BE2C (cell line): ENCODE data around the gene ARID4B.
"Not testable (repeated sequence)": the region's sequence is repeated elsewhere in the genome, so short reads cannot be mapped to it uniquely, and the experiment has no call there.

Experiments used
- DNase-seq: peaks from one replicate; pipeline ENCODE4 v3.0.0-alpha.2; 2020
- H3K27me3 ChIP-seq: fragments of 250-450 bp; sonication (Bioruptor Pico); 2 replicates; pipeline ENCODE4 v1.5.1; 2020; ENCODE audit warnings: mild to moderate bottlenecking
- H3K36me3 ChIP-seq: fragments of 250-450 bp; sonication (Bioruptor Pico); 2 replicates; pipeline ENCODE4 v1.5.1; 2020; ENCODE audit warnings: mild to moderate bottlenecking
- H3K4me1 ChIP-seq: fragments of 250-450 bp; sonication (Bioruptor Pico); 2 replicates; pipeline ENCODE4 v1.5.1; 2020
- H3K4me3 ChIP-seq: 2 replicates; pipeline ENCODE4 v1.5.1; 2011; ENCODE audit warnings: low read depth, low read length
- H3K9me3 ChIP-seq: fragments of 250-450 bp; sonication (Bioruptor Pico); 2 replicates; pipeline ENCODE4 v1.5.1; 2020
- TF ChIP-seq, protein P1 (sequence below): IDR thresholded peaks from 2 replicates; pipeline ENCODE4 v1.5.1; 2012; ENCODE audit warnings: mild to moderate bottlenecking, low read depth, low read length

The ARID4B gene

DNA sequence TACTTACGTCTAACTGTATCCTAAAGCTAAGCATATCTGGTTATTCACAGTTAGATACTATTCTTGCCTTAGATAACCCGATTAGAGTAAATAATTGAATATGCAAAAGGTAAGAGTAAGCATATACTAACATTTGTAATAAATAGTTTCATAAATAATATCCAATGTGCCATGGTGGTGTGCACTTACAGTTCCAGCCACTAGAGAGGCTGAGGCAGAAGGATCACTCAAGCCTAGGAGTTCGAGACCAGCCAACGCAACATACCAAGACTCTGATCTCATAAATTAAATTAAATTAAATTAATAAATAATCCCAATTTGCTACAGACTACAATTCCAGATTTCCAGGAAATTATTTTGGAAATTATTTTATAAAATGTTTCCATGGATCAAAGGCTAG lies 12.2 kb downstream of the ARID4B start:
- TF ChIP-seq, protein P1, sequence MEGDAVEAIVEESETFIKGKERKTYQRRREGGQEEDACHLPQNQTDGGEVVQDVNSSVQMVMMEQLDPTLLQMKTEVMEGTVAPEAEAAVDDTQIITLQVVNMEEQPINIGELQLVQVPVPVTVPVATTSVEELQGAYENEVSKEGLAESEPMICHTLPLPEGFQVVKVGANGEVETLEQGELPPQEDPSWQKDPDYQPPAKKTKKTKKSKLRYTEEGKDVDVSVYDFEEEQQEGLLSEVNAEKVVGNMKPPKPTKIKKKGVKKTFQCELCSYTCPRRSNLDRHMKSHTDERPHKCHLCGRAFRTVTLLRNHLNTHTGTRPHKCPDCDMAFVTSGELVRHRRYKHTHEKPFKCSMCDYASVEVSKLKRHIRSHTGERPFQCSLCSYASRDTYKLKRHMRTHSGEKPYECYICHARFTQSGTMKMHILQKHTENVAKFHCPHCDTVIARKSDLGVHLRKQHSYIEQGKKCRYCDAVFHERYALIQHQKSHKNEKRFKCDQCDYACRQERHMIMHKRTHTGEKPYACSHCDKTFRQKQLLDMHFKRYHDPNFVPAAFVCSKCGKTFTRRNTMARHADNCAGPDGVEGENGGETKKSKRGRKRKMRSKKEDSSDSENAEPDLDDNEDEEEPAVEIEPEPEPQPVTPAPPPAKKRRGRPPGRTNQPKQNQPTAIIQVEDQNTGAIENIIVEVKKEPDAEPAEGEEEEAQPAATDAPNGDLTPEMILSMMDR, result no peak
- DNase-seq, result no peak
- Histone ChIP-seq H3K4me1 (no peaks in the 10 kb centered on the region), H3K36me3 (peaks cover 7% of the 10 kb centered on the region), H3K4me3 (no peak overlapping the region), H3K9me3 (no peaks in the 10 kb centered on the region), H3K27me3 (no peaks in the 10 kb centered on the region)

DNA sequence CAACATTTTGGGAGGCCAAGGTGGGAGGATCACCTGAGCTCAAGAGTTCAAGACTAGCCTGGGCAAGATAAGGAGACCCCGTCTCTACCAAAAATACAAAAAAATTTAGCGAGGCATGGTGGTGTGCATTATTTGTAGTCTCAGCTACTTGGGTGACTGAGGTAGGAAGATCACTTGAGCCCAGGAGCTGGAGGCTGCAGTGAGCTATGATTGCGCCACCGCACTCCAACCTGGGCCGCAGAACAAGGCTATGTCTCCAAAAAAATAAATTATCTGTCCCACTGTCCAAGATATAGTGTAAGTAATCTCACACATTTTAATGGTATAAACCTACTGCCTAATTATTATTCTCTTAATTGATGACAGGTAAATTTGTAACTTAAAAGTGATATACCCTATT lies 12.8 kb downstream of the ARID4B start:
- Histone ChIP-seq H3K4me3 (no peak overlapping the region), H3K27me3 (no peaks in the 10 kb centered on the region), H3K9me3 (no peaks in the 10 kb centered on the region), H3K4me1 (no peaks in the 10 kb centered on the region), H3K36me3 (peaks cover 7% of the 10 kb centered on the region)
- TF ChIP-seq, protein P1, result no peak
- DNase-seq, result no peak

DNA sequence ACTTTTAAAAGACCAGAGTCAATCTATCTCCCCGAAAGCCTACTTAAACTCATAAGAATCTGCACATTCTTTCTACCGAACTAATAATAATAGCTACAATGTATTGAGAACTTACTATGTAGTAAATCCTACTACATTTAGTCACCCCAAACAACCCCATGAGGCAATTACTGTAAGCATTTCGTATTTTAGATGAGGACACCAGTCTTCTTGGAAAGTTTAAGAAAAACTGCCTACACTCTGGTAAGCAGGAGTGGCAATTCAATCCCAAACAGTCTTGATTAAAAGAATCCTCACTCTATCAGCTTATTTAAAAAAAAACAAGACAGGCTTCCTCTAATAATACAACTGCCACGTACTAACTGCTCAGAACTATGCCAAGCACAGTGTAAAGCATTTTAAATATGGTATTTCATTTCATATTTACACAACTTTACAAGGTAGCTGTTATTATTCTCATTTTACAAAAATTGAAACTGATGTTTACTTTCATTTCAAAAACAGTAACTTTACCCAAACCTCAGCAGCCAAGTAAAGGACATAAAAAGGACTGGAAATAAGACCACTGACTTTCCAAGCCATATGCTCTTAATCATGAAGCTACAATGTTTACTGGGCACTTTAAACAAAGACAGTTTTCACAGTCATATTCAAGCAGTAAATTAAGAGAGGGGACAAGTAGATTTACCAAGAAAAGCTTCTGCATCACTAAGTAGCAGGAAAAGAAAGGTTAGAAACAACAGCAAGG lies 13.9 kb downstream of the ARID4B start:
- Histone ChIP-seq H3K4me1 (no peaks in the 10 kb centered on the region), H3K9me3 (no peaks in the 10 kb centered on the region), H3K4me3 (no peak overlapping the region), H3K27me3 (no peaks in the 10 kb centered on the region), H3K36me3 (peaks cover 7% of the 10 kb centered on the region)
- DNase-seq, result no peak
- TF ChIP-seq, protein P1, result no peak

DNA sequence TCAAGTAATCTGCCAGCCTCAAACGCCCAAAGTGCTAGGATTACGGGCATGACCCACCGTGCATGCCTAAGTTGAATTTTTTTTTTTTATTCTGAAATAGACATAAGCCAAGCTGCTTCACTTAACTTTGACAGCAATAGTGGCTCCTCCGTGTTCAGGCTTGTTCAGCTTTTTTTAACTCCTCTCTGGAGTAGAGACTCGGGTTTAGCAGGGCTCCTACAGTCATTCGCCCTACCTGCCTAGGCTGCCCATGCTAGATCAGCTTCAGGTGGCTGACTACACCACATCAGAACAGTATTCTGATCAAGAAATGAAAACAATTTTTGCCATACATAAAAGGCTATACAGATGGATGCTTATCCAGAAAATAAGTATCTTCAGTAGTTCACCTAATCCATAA lies 14.7 kb downstream of the ARID4B start:
- H3K4me3 ChIP-seq, result no peak overlapping the region
- no peaks in the 10 kb centered on the region for H3K9me3 ChIP-seq
- no peak for DNase-seq
- TF ChIP-seq, protein P1, result no peak
- H3K36me3 ChIP-seq, result peaks cover under 1% of the 10 kb centered on the region; the same call in 1 of the 2 replicates
- no peaks in the 10 kb centered on the region for H3K27me3 ChIP-seq
- H3K4me1 ChIP-seq, result no peaks in the 10 kb centered on the region

DNA sequence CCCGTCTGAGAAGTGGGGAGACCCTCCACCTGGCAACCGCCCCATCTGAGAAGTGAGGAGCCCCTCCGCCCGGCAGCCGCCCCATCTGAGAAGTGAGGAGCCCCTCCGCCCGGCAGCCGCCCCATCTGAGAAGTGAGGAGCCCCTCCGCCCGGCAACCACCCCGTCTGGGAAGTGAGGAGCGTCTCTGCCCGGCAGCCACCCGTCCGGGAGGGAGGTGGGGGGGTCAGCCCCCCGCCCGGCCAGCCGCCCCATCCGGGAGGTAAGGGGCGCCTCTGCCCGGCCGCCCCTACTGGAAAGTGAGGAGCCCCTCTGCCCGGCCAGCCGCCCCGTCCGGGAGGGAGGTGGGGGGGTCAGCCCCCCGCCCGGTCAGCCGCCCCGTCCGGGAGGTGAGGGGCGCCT lies 18.8 kb downstream of the ARID4B start:
- not testable (repeated sequence) for H3K4me3 ChIP-seq, H3K27me3 ChIP-seq, H3K9me3 ChIP-seq, DNase-seq, H3K36me3 ChIP-seq
- peaks cover 14% of the 10 kb centered on the region for H3K4me1 ChIP-seq

DNA sequence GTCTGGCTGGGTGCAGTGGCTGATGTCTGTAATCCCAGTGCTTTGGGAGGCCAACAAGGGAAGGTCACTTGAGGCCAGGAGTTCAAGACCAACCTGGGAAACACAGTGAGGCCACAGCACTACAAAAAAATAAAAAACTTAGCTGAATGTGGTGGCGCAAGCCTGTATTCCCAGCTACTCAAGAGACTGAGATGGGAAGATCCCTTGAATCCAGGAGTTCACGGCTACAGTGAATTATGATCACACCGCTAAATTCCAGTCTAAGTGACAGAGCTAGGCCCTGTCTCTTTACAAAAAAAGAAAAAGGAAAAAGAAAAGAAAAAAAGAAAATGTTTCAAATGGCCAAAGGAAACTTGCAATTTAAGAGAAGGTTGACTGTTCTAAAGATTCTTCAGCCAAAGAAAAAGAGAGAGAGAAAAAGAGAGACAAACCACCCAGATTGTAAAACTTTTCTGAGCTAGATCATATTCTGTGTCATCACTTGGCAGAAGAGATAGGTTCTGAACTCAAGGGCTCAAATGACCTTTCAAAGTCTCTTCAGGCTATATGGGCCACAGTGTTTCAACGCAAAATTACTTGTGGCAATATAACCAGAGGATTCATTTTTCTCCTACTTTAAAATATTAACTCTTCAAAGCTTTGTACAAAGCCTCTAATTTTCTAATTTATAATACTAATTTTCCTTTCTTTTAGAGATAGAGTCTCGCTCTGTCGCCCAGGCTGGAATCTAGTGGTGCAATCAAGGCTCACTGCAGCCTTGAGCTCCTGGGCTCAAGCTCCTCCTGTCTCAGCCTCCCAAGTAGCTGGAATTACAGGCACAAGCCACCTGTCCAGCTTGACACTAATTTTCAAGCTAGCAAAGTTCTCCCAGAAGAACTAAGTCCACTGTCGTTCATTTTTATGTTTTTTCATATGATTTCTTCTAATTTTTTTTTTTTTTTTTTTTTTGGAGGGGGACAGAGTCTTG lies 20.5 kb downstream of the ARID4B start:
- no peak overlapping the region for H3K4me3 ChIP-seq
- H3K4me1 ChIP-seq, result peaks cover 18% of the 10 kb centered on the region
- no peak for DNase-seq
- H3K36me3 ChIP-seq, result no peaks in the 10 kb centered on the region; the same call in 1 of the 2 replicates
- no peaks in the 10 kb centered on the region for H3K9me3 ChIP-seq
- TF ChIP-seq, protein P1, result no peak
- H3K27me3 ChIP-seq, result no peaks in the 10 kb centered on the region
